ENCODE measurements around the gene HIVEP3. TPM values are rescaled to one million over a fixed set of nuclear protein-coding genes. Genes with fewer than 3 reads are reported as not detected.

HIVEP3 gene
- total and polyA plus RNA-seq, 2 of the 13 experiments (the other 11 are each of a cell fraction or from before 2014, with no cell fraction given) = 0.05 TPM; not detected in 1

DNA sequence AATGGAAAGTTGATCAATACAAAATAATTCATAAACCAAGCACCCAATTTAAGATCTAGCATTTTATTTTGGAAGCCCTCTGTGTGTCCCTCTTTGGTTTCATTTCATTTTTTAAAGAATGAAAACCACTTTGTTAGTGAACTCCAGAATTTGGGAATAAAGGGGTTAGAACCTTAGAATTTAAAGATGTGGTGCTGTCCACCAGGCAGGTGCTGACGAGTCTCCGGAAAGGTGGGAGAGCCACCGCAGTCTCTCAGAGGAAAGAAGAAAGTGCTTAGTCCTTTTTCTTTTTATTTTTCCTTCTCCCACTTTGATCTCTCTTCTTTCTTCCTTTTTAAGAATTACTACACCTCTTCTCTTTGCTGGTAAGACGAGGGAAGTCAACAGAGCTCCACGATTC lies 20.5 kb upstream of the HIVEP3 start:
- Histone ChIP-seq H3K9me3 (ENCODE audit: low read length) (no peaks in the 10 kb centered on the region), H3K27ac (ENCODE audit: extremely low read length, insufficient read depth, low read length) (no peak overlapping the region), H3K36me3 (replicated peaks in 1 of 2; ENCODE audit: control insufficient read depth in 1 of 2, insufficient read depth in 2 of 2, low read length in 2 of 2) (no peaks in the 10 kb centered on the region), H3K4me2 (ENCODE audit: low read depth, low read length) (no peak overlapping the region), H3K79me2 (ENCODE audit: insufficient read depth, low read length) (no peaks in the 10 kb centered on the region), H3K4me1 (ENCODE audit: insufficient read depth, low read length) (no peaks in the 10 kb centered on the region), H3K27me3 (ENCODE audit: control insufficient read depth in 1 of 2, insufficient read depth in 2 of 2, low read length in 2 of 2) (no peaks in the 10 kb centered on the region), H2AFZ (ENCODE audit: low read length) (no peak overlapping the region), H4K20me1 (ENCODE audit: insufficient read depth, low read length) (no peaks in the 10 kb centered on the region), H3K9ac (ENCODE audit: insufficient read depth, low read depth, low read length) (no peak overlapping the region), H3K4me3 (replicated peaks in 1 of 3; ENCODE audit: insufficient read depth in 1 of 3, low read depth in 2 of 3, low read length in 3 of 3) (no peak overlapping the region)
- DNase-seq (ENCODE audit: low spot score) (no peak), ATAC-seq (no peak), FAIRE-seq (no peak)
- ChIA-PET CTCF (ENCODE audit: low intra/inter-chr PET ratio, low total read pairs) (no interaction called here), POLR2A (no interaction called here)
- intact Hi-C loops (cut with micrococcal nuclease; ENCODE audit: unreplicated experiment) (no loop called here), in situ Hi-C loops (cut with HindIII; ENCODE audit: extremely low pct_ligation_motif_present, low pct_unique_long_range_greater_than_20kb) (no loop called here)
- BruUV-seq (replicated peaks) = no TSS peak
- WGBS (ENCODE audit: low lambda C conversion rate) = 19% methylated on average over 5 of the region's 5 CpGs
- TF ChIP-seq MIER2 (CRISPR knock-in tag; IDR thresholded peaks at IDR 0.05) (peak; percentile 77; the same call in 1 of the 2 replicates), SYNCRIP (IDR thresholded peaks at IDR 0.05; ENCODE audit: insufficient read depth, low read depth, low read length) (no peak)
- TF ChIP-seq, protein P1, sequence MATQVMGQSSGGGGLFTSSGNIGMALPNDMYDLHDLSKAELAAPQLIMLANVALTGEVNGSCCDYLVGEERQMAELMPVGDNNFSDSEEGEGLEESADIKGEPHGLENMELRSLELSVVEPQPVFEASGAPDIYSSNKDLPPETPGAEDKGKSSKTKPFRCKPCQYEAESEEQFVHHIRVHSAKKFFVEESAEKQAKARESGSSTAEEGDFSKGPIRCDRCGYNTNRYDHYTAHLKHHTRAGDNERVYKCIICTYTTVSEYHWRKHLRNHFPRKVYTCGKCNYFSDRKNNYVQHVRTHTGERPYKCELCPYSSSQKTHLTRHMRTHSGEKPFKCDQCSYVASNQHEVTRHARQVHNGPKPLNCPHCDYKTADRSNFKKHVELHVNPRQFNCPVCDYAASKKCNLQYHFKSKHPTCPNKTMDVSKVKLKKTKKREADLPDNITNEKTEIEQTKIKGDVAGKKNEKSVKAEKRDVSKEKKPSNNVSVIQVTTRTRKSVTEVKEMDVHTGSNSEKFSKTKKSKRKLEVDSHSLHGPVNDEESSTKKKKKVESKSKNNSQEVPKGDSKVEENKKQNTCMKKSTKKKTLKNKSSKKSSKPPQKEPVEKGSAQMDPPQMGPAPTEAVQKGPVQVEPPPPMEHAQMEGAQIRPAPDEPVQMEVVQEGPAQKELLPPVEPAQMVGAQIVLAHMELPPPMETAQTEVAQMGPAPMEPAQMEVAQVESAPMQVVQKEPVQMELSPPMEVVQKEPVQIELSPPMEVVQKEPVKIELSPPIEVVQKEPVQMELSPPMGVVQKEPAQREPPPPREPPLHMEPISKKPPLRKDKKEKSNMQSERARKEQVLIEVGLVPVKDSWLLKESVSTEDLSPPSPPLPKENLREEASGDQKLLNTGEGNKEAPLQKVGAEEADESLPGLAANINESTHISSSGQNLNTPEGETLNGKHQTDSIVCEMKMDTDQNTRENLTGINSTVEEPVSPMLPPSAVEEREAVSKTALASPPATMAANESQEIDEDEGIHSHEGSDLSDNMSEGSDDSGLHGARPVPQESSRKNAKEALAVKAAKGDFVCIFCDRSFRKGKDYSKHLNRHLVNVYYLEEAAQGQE (IDR thresholded peaks at IDR 0.05; ENCODE audit: borderline replicate concordance in 1 of 2, low read depth in 1 of 2, low read length in 2 of 2) = peak; percentile 25 to 89

- Histone ChIP-seq H3K4me3 (replicated peaks in 1 of 3; ENCODE audit: insufficient read depth in 1 of 3, low read depth in 2 of 3, low read length in 3 of 3) (no peak overlapping the region), H3K9me3 (ENCODE audit: low read length) (no peaks in the 10 kb centered on the region), H4K20me1 (ENCODE audit: insufficient read depth, low read length) (no peaks in the 10 kb centered on the region), H3K4me2 (ENCODE audit: low read depth, low read length) (no peak overlapping the region), H3K9ac (ENCODE audit: insufficient read depth, low read depth, low read length) (no peak overlapping the region), H2AFZ (ENCODE audit: low read length) (no peak overlapping the region), H3K27ac (ENCODE audit: extremely low read length, insufficient read depth, low read length) (no peak overlapping the region), H3K27me3 (ENCODE audit: control insufficient read depth in 1 of 2, insufficient read depth in 2 of 2, low read length in 2 of 2) (no peaks in the 10 kb centered on the region), H3K4me1 (ENCODE audit: insufficient read depth, low read length) (no peaks in the 10 kb centered on the region), H3K36me3 (replicated peaks in 1 of 2; ENCODE audit: control insufficient read depth in 1 of 2, insufficient read depth in 2 of 2, low read length in 2 of 2) (no peaks in the 10 kb centered on the region), H3K79me2 (ENCODE audit: insufficient read depth, low read length) (no peaks in the 10 kb centered on the region)
- ChIA-PET CTCF (ENCODE audit: low intra/inter-chr PET ratio, low total read pairs) (no interaction called here), POLR2A (no interaction called here)
- ATAC-seq (no peak), FAIRE-seq (no peak), DNase-seq (ENCODE audit: low spot score) (no peak)
- no TSS peak for BruUV-seq (replicated peaks)
- intact Hi-C loops (cut with micrococcal nuclease; ENCODE audit: unreplicated experiment) = no loop called here
- WGBS (ENCODE audit: low lambda C conversion rate) = 0% methylated on average over 2 of the region's 2 CpGs
- in situ Hi-C loops (cut with HindIII; ENCODE audit: extremely low pct_ligation_motif_present, low pct_unique_long_range_greater_than_20kb) = no loop called here
- TF ChIP-seq, protein P2, sequence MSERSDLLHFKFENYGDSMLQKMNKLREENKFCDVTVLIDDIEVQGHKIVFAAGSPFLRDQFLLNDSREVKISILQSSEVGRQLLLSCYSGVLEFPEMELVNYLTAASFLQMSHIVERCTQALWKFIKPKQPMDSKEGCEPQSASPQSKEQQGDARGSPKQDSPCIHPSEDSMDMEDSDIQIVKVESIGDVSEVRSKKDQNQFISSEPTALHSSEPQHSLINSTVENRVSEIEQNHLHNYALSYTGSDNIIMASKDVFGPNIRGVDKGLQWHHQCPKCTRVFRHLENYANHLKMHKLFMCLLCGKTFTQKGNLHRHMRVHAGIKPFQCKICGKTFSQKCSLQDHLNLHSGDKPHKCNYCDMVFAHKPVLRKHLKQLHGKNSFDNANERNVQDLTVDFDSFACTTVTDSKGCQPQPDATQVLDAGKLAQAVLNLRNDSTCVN (CRISPR knock-in tag; IDR thresholded peaks at IDR 0.05; ENCODE audit: borderline replicate concordance) = no peak
- TF ChIP-seq MXI1 (IDR thresholded peaks at IDR 0.05; ENCODE audit: borderline replicate concordance, low read depth, low read length) = no peak
- TF ChIP-seq ZNF790 (CRISPR knock-in tag; IDR thresholded peaks at IDR 0.05; ENCODE audit: borderline replicate concordance) = no peak
- no peak for TF ChIP-seq MYC (CRISPR knock-in tag; IDR thresholded peaks at IDR 0.05; ENCODE audit: borderline replicate concordance)
- TF ChIP-seq, protein P3, sequence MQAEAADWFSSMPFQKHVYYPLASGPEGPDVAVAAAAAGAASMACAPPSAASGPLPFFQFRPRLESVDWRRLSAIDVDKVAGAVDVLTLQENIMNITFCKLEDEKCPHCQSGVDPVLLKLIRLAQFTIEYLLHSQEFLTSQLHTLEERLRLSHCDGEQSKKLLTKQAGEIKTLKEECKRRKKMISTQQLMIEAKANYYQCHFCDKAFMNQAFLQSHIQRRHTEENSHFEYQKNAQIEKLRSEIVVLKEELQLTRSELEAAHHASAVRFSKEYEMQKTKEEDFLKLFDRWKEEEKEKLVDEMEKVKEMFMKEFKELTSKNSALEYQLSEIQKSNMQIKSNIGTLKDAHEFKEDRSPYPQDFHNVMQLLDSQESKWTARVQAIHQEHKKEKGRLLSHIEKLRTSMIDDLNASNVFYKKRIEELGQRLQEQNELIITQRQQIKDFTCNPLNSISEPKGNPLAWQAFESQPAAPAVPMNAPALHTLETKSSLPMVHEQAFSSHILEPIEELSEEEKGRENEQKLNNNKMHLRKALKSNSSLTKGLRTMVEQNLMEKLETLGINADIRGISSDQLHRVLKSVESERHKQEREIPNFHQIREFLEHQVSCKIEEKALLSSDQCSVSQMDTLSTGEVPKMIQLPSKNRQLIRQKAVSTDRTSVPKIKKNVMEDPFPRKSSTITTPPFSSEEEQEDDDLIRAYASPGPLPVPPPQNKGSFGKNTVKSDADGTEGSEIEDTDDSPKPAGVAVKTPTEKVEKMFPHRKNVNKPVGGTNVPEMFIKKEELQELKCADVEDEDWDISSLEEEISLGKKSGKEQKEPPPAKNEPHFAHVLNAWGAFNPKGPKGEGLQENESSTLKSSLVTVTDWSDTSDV (CRISPR knock-in tag; IDR thresholded peaks at IDR 0.05) = no peak
Measured at GRCh38 chr1:41936107-41936506, 17.4 kb upstream of the HIVEP3 start.

Measured in HepG2 (cell line).